Upper lobe of right lung (tissue), 1 donor: Measurements from ENCODE around the gene GRIK3. TPM values are rescaled to one million over a fixed set of nuclear protein-coding genes. Genes with fewer than 3 reads are reported as not detected.

Experiments
- ATAC-seq: fragments of 200-7000 bp; cut with Tn5 transposase; one replicate; pipeline ENCODE4 v1.9.1; 2020; ENCODE audit warnings: mild to moderate bottlenecking, moderate library complexity
- DNase-seq: peaks from one replicate; pipeline ENCODE4 v3.0.0-alpha.2; 2020
- H3K27ac ChIP-seq: fragments of 200-600 bp; one replicate; pipeline ENCODE4 v1.8.0; 2022
- H3K27me3 ChIP-seq: fragments of 200-600 bp; one replicate; pipeline ENCODE4 v1.8.0; 2022; ENCODE audit warnings: mild to moderate bottlenecking
- H3K36me3 ChIP-seq: fragments of 200-600 bp; one replicate; pipeline ENCODE4 v1.8.0; 2022
- H3K4me1 ChIP-seq: fragments of 200-600 bp; one replicate; pipeline ENCODE4 v1.8.0; 2022
- H3K4me3 ChIP-seq: fragments of 200-600 bp; one replicate; pipeline ENCODE4 v1.8.0; 2022; ENCODE audit warnings: mild to moderate bottlenecking
- H3K9me3 ChIP-seq: fragments of 200-600 bp; one replicate; pipeline ENCODE4 v1.8.0; 2022
- CTCF ChIP-seq: fragments of 200-600 bp; IDR thresholded peaks from one replicate; pipeline ENCODE4 v1.8.0; 2022; ENCODE audit warnings: antibody characterized with exemption
- intact Hi-C: fragments of 100-400 bp; cut with DNase I; formaldehyde crosslinking; loops from one replicate; pipeline ENCODE4 v1.11.0; 2022
- total RNA-seq: library from RNA; stranded (reverse); fragmentation: NEBNext Ultra II Directional; extraction: Animal tissue kit (Norgen Biotek cat#: 25700); gene quantifications from one replicate; pipeline ENCODE4 v1.2.1, GENCODE V29; 2021
- donor health status: DM: no; HTN: yes; CAD: no; lungs with severe emphysema.

GRIK3 gene
- total RNA-seq, 1 donor from 2014 or later = not detected

DNA sequence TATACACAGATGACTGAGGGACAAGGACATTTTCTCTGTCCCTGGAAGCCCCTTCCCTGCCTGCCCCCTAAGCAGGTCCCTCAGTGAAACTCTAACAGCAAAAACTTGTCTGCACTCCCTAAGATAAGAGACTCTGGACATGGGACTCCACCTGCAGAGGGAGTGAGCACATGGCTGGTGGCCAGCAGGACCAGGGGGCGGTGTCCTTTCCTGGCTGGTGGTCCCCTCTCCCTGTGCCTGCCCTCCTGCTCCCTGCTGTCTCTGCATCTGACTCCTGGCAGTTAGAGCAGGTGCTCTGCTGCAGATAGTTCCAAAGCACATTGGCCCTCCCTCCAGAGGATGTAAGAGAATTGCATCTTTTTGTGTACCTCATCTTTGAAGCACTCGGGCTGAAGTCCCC lies 215.5 kb downstream of the GRIK3 start:
- Histone ChIP-seq H3K36me3 (no peaks in the 10 kb centered on the region), H3K9me3 (no peaks in the 10 kb centered on the region), H3K27me3 (peaks cover 8% of the 10 kb centered on the region), H3K4me1 (no peaks in the 10 kb centered on the region), H3K27ac (no peak overlapping the region), H3K4me3 (no peak overlapping the region)
- TF ChIP-seq CTCF = no peak
- intact Hi-C loops = no loop called here
- no peak for DNase-seq
- ATAC-seq = no peak

- Histone ChIP-seq H3K4me1 (no peaks in the 10 kb centered on the region), H3K27me3 (peaks cover 8% of the 10 kb centered on the region), H3K9me3 (no peaks in the 10 kb centered on the region), H3K27ac (no peak overlapping the region), H3K4me3 (no peak overlapping the region), H3K36me3 (no peaks in the 10 kb centered on the region)
- intact Hi-C loops = no loop called here
- ATAC-seq (no peak), DNase-seq (no peak)
- no peak for TF ChIP-seq CTCF
These were observed 218.0 kb downstream of the GRIK3 start for GRCh38 chr1:36816348-36816747.

DNA sequence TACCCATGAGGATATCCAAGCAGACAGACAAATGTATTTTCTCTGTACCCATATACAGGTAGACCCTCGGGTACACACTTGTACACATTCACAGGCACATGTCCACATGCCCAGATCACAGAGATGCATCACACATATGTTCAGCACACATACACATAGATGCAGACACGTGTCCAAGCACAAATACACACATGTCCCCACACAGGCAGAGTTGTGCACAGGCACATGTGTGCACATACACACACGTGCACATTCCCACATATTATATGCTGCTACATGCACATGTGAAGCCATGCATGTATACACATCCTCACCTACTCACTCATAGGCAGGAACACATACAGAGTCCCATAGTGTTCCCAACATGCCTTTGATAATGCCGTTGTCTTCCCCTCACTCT lies 219.5 kb downstream of the GRIK3 start:
- no peak for TF ChIP-seq CTCF
- DNase-seq = no peak
- H3K27me3 ChIP-seq = peaks cover 8% of the 10 kb centered on the region
- H3K27ac ChIP-seq = no peak overlapping the region
- H3K4me1 ChIP-seq = no peaks in the 10 kb centered on the region
- no peak overlapping the region for H3K4me3 ChIP-seq
- intact Hi-C loops = no loop called here
- ATAC-seq = no peak
- no peaks in the 10 kb centered on the region for H3K36me3 ChIP-seq
- H3K9me3 ChIP-seq = no peaks in the 10 kb centered on the region

DNA sequence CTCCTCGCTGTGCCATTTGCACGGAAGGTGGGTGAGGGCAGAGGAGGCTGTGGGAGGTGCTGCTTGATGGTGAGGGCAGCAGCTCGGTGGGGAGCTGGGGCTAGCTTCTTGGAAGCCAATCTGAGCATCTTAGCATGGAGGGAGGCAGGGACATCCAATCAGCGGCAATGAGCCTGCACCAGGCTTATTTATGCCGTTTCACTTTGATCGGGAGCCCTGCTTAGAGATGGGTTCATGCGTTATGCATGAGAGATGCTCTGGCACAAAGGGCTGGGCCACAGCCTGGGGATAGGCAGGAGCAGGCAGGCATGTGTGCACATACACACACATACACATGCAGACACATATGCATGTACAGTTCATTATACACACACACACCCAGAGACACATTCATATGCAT lies 220.2 kb downstream of the GRIK3 start:
- DNase-seq (no peak), ATAC-seq (no peak)
- no peaks in the 10 kb centered on the region for H3K9me3 ChIP-seq
- intact Hi-C loops = no loop called here
- TF ChIP-seq CTCF = no peak
- H3K4me3 ChIP-seq = no peak overlapping the region
- no peak overlapping the region for H3K27ac ChIP-seq
- H3K27me3 ChIP-seq = peaks cover 8% of the 10 kb centered on the region
- no peaks in the 10 kb centered on the region for H3K36me3 ChIP-seq
- no peaks in the 10 kb centered on the region for H3K4me1 ChIP-seq

DNA sequence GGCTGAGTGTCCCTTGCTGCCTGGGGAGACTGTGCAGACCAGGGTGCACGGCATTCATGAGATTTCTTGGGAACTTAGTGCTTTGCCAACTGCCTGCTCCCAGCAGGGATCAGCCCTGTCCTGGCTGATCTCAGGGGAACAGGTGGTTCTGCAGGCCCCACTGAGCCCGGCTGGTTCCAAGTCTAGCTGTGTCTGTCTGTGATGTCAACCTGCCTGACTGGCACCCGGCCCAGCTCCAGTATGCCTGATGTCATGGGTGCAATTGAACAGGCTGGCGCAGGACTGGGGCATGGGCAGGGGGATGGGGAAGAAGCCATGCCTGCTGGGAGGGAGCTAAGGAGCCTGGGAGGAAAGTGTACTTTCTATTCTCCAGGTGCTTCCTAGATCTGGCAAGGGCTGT lies 227.1 kb downstream of the GRIK3 start:
- Histone ChIP-seq H3K4me1 (no peaks in the 10 kb centered on the region), H3K4me3 (no peak overlapping the region), H3K9me3 (no peaks in the 10 kb centered on the region), H3K27me3 (no peaks in the 10 kb centered on the region), H3K36me3 (no peaks in the 10 kb centered on the region), H3K27ac (no peak overlapping the region)
- ATAC-seq = no peak
- TF ChIP-seq CTCF = no peak
- intact Hi-C loops = no loop called here
- no peak for DNase-seq

DNA sequence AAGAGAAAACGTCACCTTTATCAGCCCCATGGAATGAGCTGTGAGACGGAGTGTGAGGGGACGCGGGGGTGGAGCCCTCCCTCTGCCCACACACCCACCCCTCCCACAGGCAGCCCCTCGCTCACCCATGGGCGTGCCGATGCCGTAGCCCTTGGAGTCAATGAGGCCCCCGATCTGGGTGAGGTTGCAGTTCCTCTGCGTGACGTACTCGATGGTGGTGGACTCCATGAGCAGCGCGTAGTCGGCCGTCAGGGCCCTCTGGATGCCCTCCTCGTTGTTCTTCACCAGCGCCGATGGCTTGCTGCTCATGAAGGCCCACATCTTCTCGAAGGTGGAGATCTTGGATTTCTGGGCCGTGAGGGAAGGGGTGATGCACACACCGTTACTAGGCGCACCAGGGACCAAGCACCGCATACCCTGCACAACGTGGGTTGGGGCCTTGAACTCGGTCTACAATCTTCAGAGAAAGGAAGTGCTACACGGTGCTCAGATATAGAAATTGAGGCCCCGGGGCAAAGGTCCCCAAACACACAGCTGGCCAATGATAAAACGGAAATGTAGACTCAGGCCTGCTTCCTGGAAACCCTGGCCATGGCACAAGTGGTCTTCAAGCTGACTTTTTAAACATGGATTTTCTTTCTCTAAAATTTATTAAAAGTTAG lies 228.2 kb downstream of the GRIK3 start:
- ATAC-seq (no peak), DNase-seq (no peak)
- Histone ChIP-seq H3K36me3 (no peaks in the 10 kb centered on the region), H3K27me3 (no peaks in the 10 kb centered on the region), H3K9me3 (no peaks in the 10 kb centered on the region), H3K27ac (no peak overlapping the region), H3K4me1 (no peaks in the 10 kb centered on the region), H3K4me3 (no peak overlapping the region)
- no peak for TF ChIP-seq CTCF
- intact Hi-C loops = no loop called here
